Parathyroid adenoma (tissue), 2 donors: ENCODE measurements around the gene IQSEC3.

Experiments used
- H2AFZ ChIP-seq: fragments of 300-600 bp; sonication (generic); one replicate; pipeline ENCODE4 v1.7.0; 2017; ENCODE audit warnings: antibody characterized with exemption, mild to moderate bottlenecking
- H3K27ac ChIP-seq: fragments of 300-600 bp; sonication (generic); one replicate; pipeline ENCODE4 v1.7.0; 2017
- H3K27me3 ChIP-seq: fragments of 300-600 bp; sonication (generic); one replicate; pipeline ENCODE4 v1.7.0; 2017; ENCODE audit warnings: low read length; ENCODE audit not compliant: control insufficient read depth, insufficient read depth
- H3K36me3 ChIP-seq: fragments of 300-600 bp; sonication (generic); one replicate; pipeline ENCODE4 v1.7.0; 2017; ENCODE audit warnings: low read length; ENCODE audit not compliant: control insufficient read depth, insufficient read depth
- H3K4me1 ChIP-seq: fragments of 300-600 bp; sonication (generic); one replicate; pipeline ENCODE4 v1.7.0; 2017; ENCODE audit warnings: control low read depth
- H3K4me2 ChIP-seq: fragments of 300-600 bp; sonication (generic); one replicate; pipeline ENCODE4 v1.7.0; 2017; ENCODE audit warnings: low read length
- H3K4me3 ChIP-seq: fragments of 300-600 bp; sonication (generic); one replicate; pipeline ENCODE4 v1.7.0; 2017; ENCODE audit warnings: low read depth, low read length
- H3K79me2 ChIP-seq: fragments of 300-600 bp; sonication (generic); one replicate; pipeline ENCODE4 v1.7.0; 2017; ENCODE audit warnings: control low read depth
- H3K9ac ChIP-seq: fragments of 300-600 bp; sonication (generic); one replicate; pipeline ENCODE4 v1.7.0; 2017; ENCODE audit warnings: mild to moderate bottlenecking
- H3K9me3 ChIP-seq: fragments of 300-600 bp; sonication (generic); one replicate; pipeline ENCODE4 v1.7.0; 2017; ENCODE audit warnings: low read length; ENCODE audit not compliant: control insufficient read depth
- TF ChIP-seq, protein P1 (sequence below): fragments of 300-600 bp; sonication (generic); IDR thresholded peaks from one replicate; pipeline ENCODE4 v1.7.0; 2017; ENCODE audit warnings: antibody characterized with exemption, mild to moderate bottlenecking
- donor health status: primary hyperparathyroidism.

Gene IQSEC3

GRCh38 chr12:226401-226800 is 159.8 kb downstream of the IQSEC3 start:
- Histone ChIP-seq H3K27ac (no peak overlapping the region), H3K9ac (no peak overlapping the region), H3K4me3 (no peak overlapping the region), H3K4me1 (peaks cover 24% of the 10 kb centered on the region), H3K36me3 (no peaks in the 10 kb centered on the region), H3K27me3 (no peaks in the 10 kb centered on the region), H3K9me3 (no peaks in the 10 kb centered on the region), H2AFZ (no peak overlapping the region), H3K4me2 (no peak overlapping the region), H3K79me2 (no peaks in the 10 kb centered on the region)
- TF ChIP-seq, protein P1, sequence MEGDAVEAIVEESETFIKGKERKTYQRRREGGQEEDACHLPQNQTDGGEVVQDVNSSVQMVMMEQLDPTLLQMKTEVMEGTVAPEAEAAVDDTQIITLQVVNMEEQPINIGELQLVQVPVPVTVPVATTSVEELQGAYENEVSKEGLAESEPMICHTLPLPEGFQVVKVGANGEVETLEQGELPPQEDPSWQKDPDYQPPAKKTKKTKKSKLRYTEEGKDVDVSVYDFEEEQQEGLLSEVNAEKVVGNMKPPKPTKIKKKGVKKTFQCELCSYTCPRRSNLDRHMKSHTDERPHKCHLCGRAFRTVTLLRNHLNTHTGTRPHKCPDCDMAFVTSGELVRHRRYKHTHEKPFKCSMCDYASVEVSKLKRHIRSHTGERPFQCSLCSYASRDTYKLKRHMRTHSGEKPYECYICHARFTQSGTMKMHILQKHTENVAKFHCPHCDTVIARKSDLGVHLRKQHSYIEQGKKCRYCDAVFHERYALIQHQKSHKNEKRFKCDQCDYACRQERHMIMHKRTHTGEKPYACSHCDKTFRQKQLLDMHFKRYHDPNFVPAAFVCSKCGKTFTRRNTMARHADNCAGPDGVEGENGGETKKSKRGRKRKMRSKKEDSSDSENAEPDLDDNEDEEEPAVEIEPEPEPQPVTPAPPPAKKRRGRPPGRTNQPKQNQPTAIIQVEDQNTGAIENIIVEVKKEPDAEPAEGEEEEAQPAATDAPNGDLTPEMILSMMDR = no peak

DNA sequence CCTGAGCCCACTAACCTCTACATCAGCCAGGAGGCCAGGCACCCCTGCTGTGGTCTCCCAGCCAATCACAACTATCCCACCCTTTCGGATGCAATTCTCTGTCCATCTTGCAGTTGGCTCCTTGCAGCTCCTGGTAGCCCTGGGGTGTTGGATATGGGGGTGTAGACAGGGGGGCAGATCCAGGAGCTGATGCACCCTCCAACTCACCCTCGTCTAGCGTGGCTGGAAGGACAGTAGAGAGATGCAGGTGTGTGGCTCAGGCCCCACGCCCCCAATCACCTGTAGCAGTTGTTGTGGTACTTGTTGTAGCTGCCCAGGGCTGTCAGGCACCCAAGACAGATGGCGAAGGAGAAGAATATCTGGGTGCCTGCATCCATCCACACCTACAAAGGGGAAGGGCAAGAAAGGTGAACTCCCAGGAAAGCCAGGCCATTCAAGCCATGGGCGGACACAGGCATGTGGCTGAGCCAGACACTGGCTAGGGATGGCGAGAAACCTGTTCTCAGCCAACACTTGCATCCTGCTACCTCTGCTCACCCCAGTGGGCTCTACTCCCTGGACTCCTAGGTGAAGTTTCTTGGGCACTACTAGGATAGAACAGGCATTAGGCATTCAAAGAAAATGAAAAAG is 160.8 kb downstream of the IQSEC3 start:
- TF ChIP-seq, protein P1 = no peak
- Histone ChIP-seq H3K9me3 (no peaks in the 10 kb centered on the region), H3K9ac (no peak overlapping the region), H2AFZ (peak overlapping the region; percentile 52), H3K4me1 (peaks cover 24% of the 10 kb centered on the region), H3K27me3 (no peaks in the 10 kb centered on the region), H3K79me2 (no peaks in the 10 kb centered on the region), H3K4me3 (no peak overlapping the region), H3K27ac (peak overlapping the region; percentile 87), H3K36me3 (no peaks in the 10 kb centered on the region), H3K4me2 (no peak overlapping the region)
